GM19397 (cell line): ENCODE measurements around the gene SPDYA.
"Not testable (repeated sequence)": the region's sequence is repeated elsewhere in the genome, so short reads cannot be mapped to it uniquely, and the experiment has no call there.

ENCODE experiments used
- ATAC-seq: cut with Tn5 transposase; IDR thresholded peaks from one replicate; pipeline ENCODE4 v1.9.1; 2021; ENCODE audit warnings: mild to moderate bottlenecking, moderate library complexity; ENCODE audit not compliant: unreplicated experiment

SPDYA gene

GRCh38 chr2:28810384-28811285 lies at the start of gene SPDYA:
Gene SPDYA (plus strand): TSS chr2:28810834. CDS start chr2:28816015, 5,181 bp downstream.
- ATAC-seq = peak; percentile 85

GRCh38 chr2:28761420-28761819 lies 49.2 kb upstream of the SPDYA start:
- no peak for ATAC-seq

- ATAC-seq = no peak
These were observed 45.5 kb upstream of the SPDYA start for GRCh38 chr2:28764909-28765711.

GRCh38 chr2:28766070-28766469 lies 44.6 kb upstream of the SPDYA start:
- no peak for ATAC-seq

- no peak for ATAC-seq
These were observed 43.3 kb upstream of the SPDYA start for GRCh38 chr2:28767337-28767736.

DNA sequence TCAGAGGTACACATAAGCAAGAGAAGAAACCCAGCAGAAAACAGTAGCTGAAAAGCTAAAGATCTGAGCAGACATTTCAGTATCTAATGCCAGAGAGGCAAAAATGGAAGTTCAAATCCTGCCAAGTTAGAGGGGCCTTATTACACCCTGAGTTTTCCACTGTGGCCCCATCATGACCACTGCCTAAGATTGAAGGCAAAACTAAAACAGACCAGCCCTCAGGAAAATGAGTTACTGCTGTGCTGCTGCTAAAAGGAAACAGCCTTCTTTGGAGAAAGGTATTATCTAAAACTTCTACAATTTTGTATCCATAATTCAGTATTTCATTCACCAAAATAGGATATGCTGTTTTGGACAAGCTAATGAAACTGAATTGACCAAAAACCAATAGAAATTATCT lies 42.2 kb upstream of the SPDYA start:
- ATAC-seq = no peak

DNA sequence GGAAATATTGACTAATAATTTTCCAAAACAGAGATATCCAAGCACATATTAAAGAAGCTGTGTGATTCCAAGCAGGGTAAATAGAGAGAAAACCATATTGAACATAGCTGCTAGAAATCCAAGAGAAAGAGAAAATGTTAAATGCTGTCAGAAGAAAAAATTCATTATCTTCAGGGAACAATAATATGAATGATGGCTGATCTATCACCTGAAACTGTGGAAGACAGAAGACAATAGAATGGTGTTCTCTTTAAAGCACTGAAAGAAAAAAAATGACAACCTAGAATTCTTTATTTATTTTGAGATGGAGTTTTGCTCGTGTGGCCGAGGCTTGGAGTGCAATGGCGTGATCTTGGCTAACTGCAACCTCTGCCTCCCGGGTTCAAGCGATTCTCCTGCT lies 41.7 kb upstream of the SPDYA start:
- no peak for ATAC-seq

DNA sequence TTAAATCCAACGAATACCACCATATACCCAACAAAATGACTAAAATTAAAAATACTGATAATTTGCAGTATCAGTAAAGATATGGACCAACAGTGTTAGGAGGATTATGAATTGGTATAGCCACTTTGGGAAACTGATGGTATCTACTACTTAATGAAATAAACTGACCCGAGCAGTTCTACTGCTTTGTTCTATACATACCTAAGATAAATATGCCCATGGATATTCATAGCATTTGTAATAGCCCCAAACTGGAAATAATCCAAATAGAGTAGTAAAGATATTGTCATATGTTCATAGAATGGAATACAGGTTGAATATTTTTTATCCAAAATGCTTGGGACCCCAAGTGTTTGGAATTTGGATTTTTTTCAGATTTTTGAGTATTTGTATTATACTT lies 38.3 kb upstream of the SPDYA start:
- no peak for ATAC-seq

DNA sequence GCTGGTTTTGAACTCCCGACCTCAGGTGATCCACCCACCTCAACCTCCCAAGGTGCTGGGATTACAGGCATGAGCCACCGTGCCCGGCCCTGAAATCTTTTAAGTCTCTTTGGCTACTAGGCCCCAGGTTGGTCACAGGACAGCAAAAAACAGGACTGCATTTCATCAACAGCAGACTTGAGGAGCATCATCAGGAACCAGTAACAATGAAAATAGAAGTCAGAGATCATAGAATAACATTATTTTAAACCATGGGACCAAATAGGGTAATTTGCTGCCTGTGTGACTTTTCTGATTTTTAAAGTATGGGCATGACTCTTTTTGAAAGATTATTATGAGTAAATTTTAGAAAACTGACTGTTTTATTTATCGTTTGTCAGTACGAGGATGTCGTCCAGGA lies 34.2 kb upstream of the SPDYA start:
- no peak for ATAC-seq

- no peak for ATAC-seq
These were observed 32.2 kb upstream of the SPDYA start for GRCh38 chr2:28778392-28778791.

- no peak for ATAC-seq
These were observed 31.6 kb upstream of the SPDYA start for GRCh38 chr2:28779001-28779400.

GRCh38 chr2:28780496-28780895 lies 30.1 kb upstream of the SPDYA start:
- no peak for ATAC-seq

DNA sequence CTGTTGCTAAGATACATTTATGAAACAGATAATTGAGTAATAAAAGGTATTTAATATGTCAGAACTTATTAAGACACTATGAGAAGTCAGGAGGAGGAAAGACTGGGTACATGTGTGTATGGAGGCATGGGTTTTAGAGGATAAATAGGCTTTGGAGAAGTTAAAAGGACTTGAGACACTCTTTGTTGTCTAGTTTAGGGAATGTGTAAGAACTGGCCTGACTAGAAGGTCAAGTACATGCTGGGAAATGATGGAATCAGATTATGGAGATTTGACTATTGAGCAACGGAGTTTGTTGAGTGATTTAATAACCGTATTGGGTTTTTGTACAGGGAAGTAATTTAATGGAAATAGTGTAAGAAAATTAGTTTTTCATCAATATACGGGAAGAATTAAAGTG lies 28.2 kb upstream of the SPDYA start:
- ATAC-seq = no peak

DNA sequence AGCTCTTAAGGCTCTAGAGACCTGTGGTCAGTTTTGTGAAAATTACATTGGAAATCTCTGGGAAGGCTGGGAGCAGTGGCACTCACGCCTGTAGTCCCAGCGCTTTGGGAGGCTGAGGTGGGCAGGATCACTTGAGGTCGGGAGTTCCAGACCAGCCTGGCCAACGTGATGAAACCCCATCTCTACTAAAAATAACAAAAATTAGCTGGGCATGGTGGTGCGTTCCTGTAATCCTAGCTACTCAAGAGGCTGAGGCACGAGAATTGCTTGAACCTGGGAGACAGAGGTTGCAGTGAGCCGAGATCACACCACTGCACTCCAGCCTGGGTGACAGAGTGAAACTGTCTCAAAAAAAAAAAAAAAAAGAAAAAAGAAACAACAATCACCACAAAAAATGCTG lies 26.1 kb upstream of the SPDYA start:
- ATAC-seq = not testable (repeated sequence)

GRCh38 chr2:28796620-28797019 lies 14.0 kb upstream of the SPDYA start:
- no peak for ATAC-seq

- no peak for ATAC-seq
These were observed 8.9 kb upstream of the SPDYA start for GRCh38 chr2:28801726-28802125.

DNA sequence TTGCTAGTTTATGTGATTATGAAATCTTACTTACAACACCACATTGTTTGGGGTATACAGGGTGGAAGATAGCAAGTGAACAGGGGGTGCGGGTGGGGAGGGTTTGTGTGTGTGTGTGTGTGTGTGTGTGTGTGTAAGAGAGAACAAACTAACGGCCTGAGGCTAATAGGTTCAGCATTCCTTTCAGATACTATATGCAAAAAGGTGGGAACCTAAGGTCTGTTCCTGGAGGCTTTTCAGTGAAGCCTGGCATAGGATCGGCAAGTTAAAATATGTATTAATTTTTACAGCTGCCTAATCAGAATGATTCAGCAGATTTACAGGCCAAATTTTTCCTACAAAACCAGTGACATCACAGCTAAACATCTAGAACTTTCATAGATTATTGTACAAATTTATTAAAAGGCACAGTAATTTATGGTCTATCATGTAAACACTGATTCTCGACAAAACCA lies 7.6 kb upstream of the SPDYA start:
- ATAC-seq = no peak

- no peak for ATAC-seq
These were observed 707 bp upstream of the SPDYA start for GRCh38 chr2:28809927-28810326.

DNA sequence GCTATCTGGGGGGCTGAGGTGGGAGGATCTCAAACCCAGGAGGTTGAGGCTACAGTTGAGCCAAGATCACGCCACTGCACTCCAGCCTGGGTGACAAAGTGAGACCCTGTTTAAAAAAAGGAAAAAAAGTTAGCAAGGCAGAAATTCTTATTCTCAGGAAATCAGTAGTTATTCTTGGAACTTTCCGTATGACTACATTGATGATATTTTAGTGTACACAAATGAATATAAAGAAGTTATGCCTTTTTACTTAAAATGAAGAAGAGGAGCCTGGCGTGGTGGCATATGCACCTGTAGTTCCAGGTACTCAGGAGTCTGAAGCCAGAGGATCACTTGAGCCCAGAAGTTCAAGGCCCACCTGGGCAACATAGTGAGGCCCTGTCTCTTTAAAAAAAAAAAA lies 7.4 kb downstream of the SPDYA start:
- no peak for ATAC-seq

DNA sequence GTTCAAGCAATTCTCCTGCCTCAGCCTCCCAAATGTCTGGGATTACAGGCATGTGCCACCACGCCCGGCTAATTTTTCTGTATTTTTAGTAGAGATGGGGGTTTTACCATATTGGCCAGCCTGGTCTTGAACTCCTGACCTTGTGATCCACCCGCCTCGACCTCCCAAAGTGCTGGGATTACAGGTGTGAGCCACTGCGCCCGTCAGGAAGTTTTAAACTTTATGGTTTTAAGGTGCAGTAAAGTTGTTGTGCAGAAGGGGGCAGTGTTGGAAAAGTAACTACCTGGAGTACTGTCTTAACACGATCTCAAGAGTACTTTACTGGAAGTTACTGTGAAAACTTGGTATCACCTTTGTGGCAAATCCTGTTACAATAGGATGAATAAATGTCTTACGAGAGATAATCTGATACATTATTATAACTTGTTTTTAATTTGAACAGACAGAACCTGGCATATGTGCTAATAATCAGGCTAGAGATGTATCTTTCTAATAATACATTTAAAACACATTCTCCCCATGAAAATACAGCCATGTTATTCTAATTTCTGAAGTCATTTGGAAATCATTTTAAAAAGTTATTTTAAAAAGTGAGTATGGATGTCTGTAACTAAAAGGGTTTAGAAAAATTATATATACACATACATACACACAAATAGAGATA lies 10.8 kb downstream of the SPDYA start:
- ATAC-seq = no peak

- ATAC-seq = no peak
These were observed 11.4 kb downstream of the SPDYA start for GRCh38 chr2:28822036-28822435.
